ENCODE results near the gene OR51A4.

The OR51A4 gene

GRCh38 chr11:4947505-4947904 lies at the start of gene OR51A4:
Gene OR51A4 (minus strand): TSS chr11:4947605. CDS start chr11:4947100, 505 bp downstream.
- no peak for DNase-seq (ENCODE audit: low spot score)
- TF ChIP-seq CTCF (IDR thresholded peaks at IDR 0.05) = no peak
- Histone ChIP-seq H3K4me3 (no peak within 1 kb of the TSS), H3K27ac (no peak within 1 kb of the TSS)

GRCh38 chr11:4994551-4994950 lies 47.1 kb upstream of the OR51A4 start, which contains the start of gene OR51L1:
Gene OR51L1 (plus strand): TSS chr11:4994851. CDS start chr11:4998983, 4,132 bp downstream.
- no peak for DNase-seq (ENCODE audit: low spot score)
- Histone ChIP-seq H3K27ac (no peak within 1 kb of the TSS), H3K4me3 (no peak within 1 kb of the TSS)
- no peak for TF ChIP-seq CTCF (IDR thresholded peaks at IDR 0.05)

GRCh38 chr11:4991060-4991459 lies 43.7 kb upstream of the OR51A4 start:
- H3K27ac ChIP-seq = no peak overlapping the region
- TF ChIP-seq CTCF (IDR thresholded peaks at IDR 0.05) = no peak
- no peak overlapping the region for H3K4me3 ChIP-seq
- no peak for DNase-seq (ENCODE audit: low spot score)

GRCh38 chr11:4983841-4984240 lies 36.4 kb upstream of the OR51A4 start:
- Histone ChIP-seq H3K4me3 (no peak overlapping the region), H3K27ac (no peak overlapping the region)
- TF ChIP-seq CTCF (IDR thresholded peaks at IDR 0.05) = no peak
- no peak for DNase-seq (ENCODE audit: low spot score)

GRCh38 chr11:4982678-4983077 lies 35.3 kb upstream of the OR51A4 start:
- no peak for DNase-seq (ENCODE audit: low spot score)
- Histone ChIP-seq H3K4me3 (no peak overlapping the region), H3K27ac (no peak overlapping the region)
- no peak for TF ChIP-seq CTCF (IDR thresholded peaks at IDR 0.05)

GRCh38 chr11:4979036-4979435 lies 31.6 kb upstream of the OR51A4 start:
- no peak for DNase-seq (ENCODE audit: low spot score)
- no peak for TF ChIP-seq CTCF (IDR thresholded peaks at IDR 0.05)

GRCh38 chr11:4975436-4975835 lies 28.0 kb upstream of the OR51A4 start:
- Histone ChIP-seq H3K4me3 (no peak overlapping the region), H3K27ac (no peak overlapping the region)
- no peak for DNase-seq (ENCODE audit: low spot score)
- no peak for TF ChIP-seq CTCF (IDR thresholded peaks at IDR 0.05)

More at GRCh38 chr11:4979036-4979435, 31.6 kb upstream of the OR51A4 start:
- Histone ChIP-seq H3K4me3 (no peak overlapping the region), H3K27ac (no peak overlapping the region)

Data from coronary artery (tissue), 2 donors.